ENCODE results near the gene ITGB5. TPM values are rescaled to one million over a fixed set of nuclear protein-coding genes. Genes with fewer than 3 reads are reported as not detected.

Gene ITGB5
- total RNA-seq, 1 experiment from 2014 or later, result 77.8 TPM

DNA sequence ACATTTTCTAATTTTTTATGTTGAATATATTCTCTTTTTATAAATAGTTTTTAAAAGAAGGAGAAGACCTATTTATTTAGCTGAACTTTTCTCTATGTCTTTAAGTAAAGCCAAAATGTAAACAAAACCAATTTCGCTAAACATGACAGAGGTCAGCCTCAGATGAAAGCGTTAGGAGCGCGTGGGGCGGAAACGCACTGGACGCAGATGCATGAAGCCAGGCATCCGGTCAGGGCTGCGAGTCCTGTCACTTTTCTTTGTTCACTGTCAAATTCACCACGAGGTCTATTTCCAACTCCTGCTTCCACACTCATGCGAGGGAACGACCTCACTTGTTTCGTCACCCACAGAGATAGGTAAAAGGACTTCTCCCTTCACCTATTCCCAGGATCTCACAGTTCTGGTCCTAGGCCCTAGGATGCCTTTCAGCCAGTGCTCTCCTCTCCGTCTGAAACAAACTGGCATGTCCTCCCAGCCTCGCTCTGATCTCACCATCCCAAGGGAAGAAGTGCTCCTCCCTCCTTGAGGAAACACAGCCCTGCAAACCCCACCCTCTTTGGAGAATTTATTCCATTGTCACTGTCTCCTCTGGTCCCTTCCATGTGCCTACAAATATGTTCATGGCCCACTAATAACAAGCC, 57.9 kb downstream of the ITGB5 start:
- peaks cover 23 to 46% of the 10 kb centered on the region in 2 experiments for H3K4me1 ChIP-seq (ENCODE audit: control insufficient read depth in 1 of 2, insufficient read depth in 2 of 2, low read length in 2 of 2)
- no peak for ATAC-seq
- no peaks in the 10 kb centered on the region for H3K36me3 ChIP-seq (ENCODE audit: control insufficient read depth in 1 of 2, insufficient read depth in 2 of 2, low read length in 2 of 2)

More for the DNA sequence above, 57.9 kb downstream of the ITGB5 start:
- Histone ChIP-seq H4K20me1 (ENCODE audit: insufficient read depth) (no peaks in the 10 kb centered on the region), H3K9me3 (ENCODE audit: control insufficient read depth in 1 of 2, insufficient read depth in 1 of 2, low read depth in 1 of 2, low read length in 2 of 2) (no peaks in the 10 kb centered on the region), H3K9ac (ENCODE audit: low read length) (no peak overlapping the region), H3K9me2 (ENCODE audit: insufficient read depth) (no peaks in the 10 kb centered on the region), H3K27me3 (ENCODE audit: insufficient read depth, low read length) (no peaks in the 10 kb centered on the region), H3K4me2 (ENCODE audit: low read length) (no peak overlapping the region), H3K4me3 (replicated peaks in 1 of 2; ENCODE audit: low read depth in 1 of 2, low read length in 2 of 2) (no peak overlapping the region), H3K27ac (ENCODE audit: low read depth, low read length) (no peak overlapping the region), H3K79me2 (ENCODE audit: insufficient read depth, low read length) (no peaks in the 10 kb centered on the region), H2AFZ (ENCODE audit: low read depth, low read length, poor library complexity, severe bottlenecking) (no peak overlapping the region)
- ChIA-PET RAD21 (ENCODE audit: low non-redundant PET in 1 of 2, low total read pairs in 2 of 2, uncharacterized antibody in 2 of 2, unreplicated experiment in 2 of 2) (no interaction called here), CTCF (no interaction called here), POLR2A (no interaction called here)
- intact Hi-C loops (cut with micrococcal nuclease), result no loop called here
- no TSS peak for BruUV-seq (replicated peaks)
- TF ChIP-seq ZBTB33 (IDR thresholded peaks at IDR 0.05; ENCODE audit: extremely low read depth, insufficient replicate concordance, low read length) (no peak), EZH2 (IDR thresholded peaks at IDR 0.05) (no peak), CTCF (IDR thresholded peaks at IDR 0.05 in 2 of 3, conservative IDR thresholded peaks at IDR 0.05 in 1 of 3; ENCODE audit: borderline replicate concordance in 1 of 3, insufficient read depth in 1 of 3, low read depth in 2 of 3, low read length in 2 of 3) (no peak), POLR2AphosphoS5 (IDR thresholded peaks at IDR 0.05; ENCODE audit: low read depth, low read length) (no peak), EZH2phosphoT487 (IDR thresholded peaks at IDR 0.05; ENCODE audit: borderline replicate concordance) (no peak), EGR1 (IDR thresholded peaks at IDR 0.05; ENCODE audit: low read depth) (no peak), CBX3 (IDR thresholded peaks at IDR 0.05; ENCODE audit: low read depth) (no peak), REST (IDR thresholded peaks at IDR 0.05; ENCODE audit: low read depth) (no peak), MAX (IDR thresholded peaks at IDR 0.05) (no peak), ZNF274 (IDR thresholded peaks at IDR 0.05; ENCODE audit: low read depth, low read length) (no peak), FOSL1 (IDR thresholded peaks at IDR 0.05; ENCODE audit: low read depth) (no peak), SIN3A (IDR thresholded peaks at IDR 0.05; ENCODE audit: low read depth) (no peak), SP1 (IDR thresholded peaks at IDR 0.05; ENCODE audit: low read depth) (no peak), ELF1 (IDR thresholded peaks at IDR 0.05; ENCODE audit: borderline replicate concordance, low read depth) (no peak)
- no peak for DNase-seq (ENCODE audit: low read depth, low spot score)
